Mucosa of descending colon (tissue), 3 donors: ENCODE measurements around the gene MRPS11. TPM values are rescaled to one million over a fixed set of nuclear protein-coding genes. Genes with fewer than 3 reads are reported as not detected.
"Not testable (repeated sequence)": the region's sequence is repeated elsewhere in the genome, so short reads cannot be mapped to it uniquely, and the experiment has no call there.

Experiments used
- ATAC-seq: fragments of 200-7000 bp; cut with Tn5 transposase; one replicate; pipeline ENCODE4 v1.9.1; 2020; ENCODE audit warnings: mild to moderate bottlenecking, moderate library complexity
- DNase-seq, 3 donors: peaks; one replicate each; pipeline ENCODE4 v3.0.0-alpha.2; 2020
- H3K36me3 ChIP-seq: fragments of 200-600 bp; one replicate; pipeline ENCODE4 v1.8.0; 2021; ENCODE audit warnings: low read depth, mild to moderate bottlenecking
- H3K4me1 ChIP-seq: fragments of 200-600 bp; one replicate; pipeline ENCODE4 v1.8.0; 2021; ENCODE audit warnings: low read depth, mild to moderate bottlenecking
- H3K4me3 ChIP-seq: fragments of 200-600 bp; one replicate; pipeline ENCODE4 v1.8.0; 2021; ENCODE audit warnings: mild to moderate bottlenecking
- H3K9me3 ChIP-seq: fragments of 200-600 bp; one replicate; pipeline ENCODE4 v1.8.0; 2021; ENCODE audit warnings: mild to moderate bottlenecking
- intact Hi-C, 2 donors: fragments of 100-400 bp; cut with DNase I in 1 of 2; cut with micrococcal nuclease in 1 of 2; formaldehyde crosslinking; loops; one replicate each; pipeline versions ENCODE4 v1.11.0 to v1.11.1; 2022; cut with DNase I, micrococcal nuclease
- total RNA-seq, 3 donors: library from RNA; stranded (reverse); fragmentation: NEBNext Ultra II Directional in 2 of 3; extraction: Animal tissue kit (Norgen Biotek cat#: 25700) in 2 of 3; gene quantifications; one replicate each; pipeline versions ENCODE4 v1.2.1 to v1.2.4, GENCODE V29; 2021 to 2023
- TF ChIP-seq, protein P1 (sequence below): fragments of 200-600 bp; IDR thresholded peaks from one replicate; pipeline ENCODE4 v1.8.0; 2022; ENCODE audit warnings: antibody characterized with exemption, mild to moderate bottlenecking
- donor health status: DM: no; HTN: no; CAD: no; lungs with moderate emphysema.
- donor health status: DM: no; HTN: no; CAD: no.
- donor health status: DM: no; HTN: yes; CAD: no.

The MRPS11 gene
- total RNA-seq, 3 donors from 2014 or later, result 44.7 to 54.6 (median 52.6) TPM

DNA sequence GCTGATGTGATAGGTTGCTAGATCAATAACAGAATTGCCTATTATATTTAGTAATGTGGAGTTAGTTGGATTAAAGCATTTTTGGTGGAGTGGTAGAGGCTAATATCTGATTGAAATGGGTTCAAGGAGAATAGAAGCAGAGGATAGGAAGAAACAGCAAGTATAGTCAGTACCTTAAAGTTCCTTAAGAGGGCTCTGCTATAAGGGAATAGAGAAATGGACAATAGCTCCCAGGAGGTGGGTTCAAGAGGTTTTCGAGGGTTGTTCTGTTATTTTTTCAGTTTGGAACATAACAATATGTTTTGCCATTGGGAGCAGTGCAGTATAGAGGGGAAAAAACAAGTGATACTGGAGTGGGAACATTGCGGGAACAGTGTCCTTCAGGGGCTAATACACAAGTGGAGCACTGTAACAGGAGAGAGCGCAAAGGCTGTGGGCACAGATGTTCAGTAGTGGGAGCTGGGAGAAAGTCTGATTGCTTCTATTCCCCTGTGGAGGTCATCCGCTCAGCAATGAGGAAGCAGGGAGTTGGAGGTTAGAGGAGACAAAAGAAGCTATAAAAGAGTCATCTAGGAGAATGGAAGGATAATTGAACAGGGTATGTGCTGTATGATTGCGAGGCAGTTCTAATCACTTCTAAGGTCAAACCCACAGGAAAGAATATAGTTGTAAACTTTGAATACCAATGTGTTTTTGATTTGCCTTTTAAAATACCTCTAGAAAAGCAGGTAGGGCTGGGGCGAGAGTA, 3.3 kb downstream of the MRPS11 start:
- peak; percentile 45 for ATAC-seq

DNA sequence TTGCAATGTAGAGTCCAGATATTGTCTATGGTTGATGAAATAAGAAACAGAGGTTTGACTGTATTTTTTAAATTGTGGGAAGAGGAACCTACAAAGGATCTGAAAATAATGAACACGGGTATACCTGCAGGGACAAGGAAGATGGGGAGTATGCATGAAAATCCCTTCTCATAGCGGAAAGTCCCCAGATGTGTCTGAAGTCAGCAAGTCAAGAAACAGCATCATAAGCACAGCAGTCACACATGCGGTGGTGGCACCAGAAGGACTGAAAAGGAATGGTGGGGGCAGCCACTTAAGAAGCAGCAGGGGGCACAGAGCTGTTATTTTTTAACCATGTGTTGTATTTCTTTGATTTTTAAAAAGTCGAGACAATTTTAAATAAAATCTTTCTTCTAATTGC, 4.7 kb downstream of the MRPS11 start:
- intact Hi-C loops, result loop anchor here in 1 of 2 donors (10.0 kb wide), 1 partner anchor 143 kb away; no protein-coding TSS in a partner anchor
- H3K36me3 ChIP-seq, result no peaks in the 10 kb centered on the region
- TF ChIP-seq, protein P1, sequence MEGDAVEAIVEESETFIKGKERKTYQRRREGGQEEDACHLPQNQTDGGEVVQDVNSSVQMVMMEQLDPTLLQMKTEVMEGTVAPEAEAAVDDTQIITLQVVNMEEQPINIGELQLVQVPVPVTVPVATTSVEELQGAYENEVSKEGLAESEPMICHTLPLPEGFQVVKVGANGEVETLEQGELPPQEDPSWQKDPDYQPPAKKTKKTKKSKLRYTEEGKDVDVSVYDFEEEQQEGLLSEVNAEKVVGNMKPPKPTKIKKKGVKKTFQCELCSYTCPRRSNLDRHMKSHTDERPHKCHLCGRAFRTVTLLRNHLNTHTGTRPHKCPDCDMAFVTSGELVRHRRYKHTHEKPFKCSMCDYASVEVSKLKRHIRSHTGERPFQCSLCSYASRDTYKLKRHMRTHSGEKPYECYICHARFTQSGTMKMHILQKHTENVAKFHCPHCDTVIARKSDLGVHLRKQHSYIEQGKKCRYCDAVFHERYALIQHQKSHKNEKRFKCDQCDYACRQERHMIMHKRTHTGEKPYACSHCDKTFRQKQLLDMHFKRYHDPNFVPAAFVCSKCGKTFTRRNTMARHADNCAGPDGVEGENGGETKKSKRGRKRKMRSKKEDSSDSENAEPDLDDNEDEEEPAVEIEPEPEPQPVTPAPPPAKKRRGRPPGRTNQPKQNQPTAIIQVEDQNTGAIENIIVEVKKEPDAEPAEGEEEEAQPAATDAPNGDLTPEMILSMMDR, result no peak
- no peaks in the 10 kb centered on the region for H3K9me3 ChIP-seq
- DNase-seq (no peak), ATAC-seq (no peak)
- no peak overlapping the region for H3K4me3 ChIP-seq
- peaks cover 5% of the 10 kb centered on the region for H3K4me1 ChIP-seq

More for the DNA sequence above, 3.3 kb downstream of the MRPS11 start:
- no peak for DNase-seq
- H3K4me3 ChIP-seq, result no peak overlapping the region
- intact Hi-C loops, result loop anchor here in 1 of 2 donors (10.0 kb wide), 1 partner anchor 144 kb away; no protein-coding TSS in a partner anchor
- H3K9me3 ChIP-seq, result no peaks in the 10 kb centered on the region
- peaks cover 13% of the 10 kb centered on the region for H3K4me1 ChIP-seq
- no peaks in the 10 kb centered on the region for H3K36me3 ChIP-seq
- TF ChIP-seq, protein P1, result no peak

DNA sequence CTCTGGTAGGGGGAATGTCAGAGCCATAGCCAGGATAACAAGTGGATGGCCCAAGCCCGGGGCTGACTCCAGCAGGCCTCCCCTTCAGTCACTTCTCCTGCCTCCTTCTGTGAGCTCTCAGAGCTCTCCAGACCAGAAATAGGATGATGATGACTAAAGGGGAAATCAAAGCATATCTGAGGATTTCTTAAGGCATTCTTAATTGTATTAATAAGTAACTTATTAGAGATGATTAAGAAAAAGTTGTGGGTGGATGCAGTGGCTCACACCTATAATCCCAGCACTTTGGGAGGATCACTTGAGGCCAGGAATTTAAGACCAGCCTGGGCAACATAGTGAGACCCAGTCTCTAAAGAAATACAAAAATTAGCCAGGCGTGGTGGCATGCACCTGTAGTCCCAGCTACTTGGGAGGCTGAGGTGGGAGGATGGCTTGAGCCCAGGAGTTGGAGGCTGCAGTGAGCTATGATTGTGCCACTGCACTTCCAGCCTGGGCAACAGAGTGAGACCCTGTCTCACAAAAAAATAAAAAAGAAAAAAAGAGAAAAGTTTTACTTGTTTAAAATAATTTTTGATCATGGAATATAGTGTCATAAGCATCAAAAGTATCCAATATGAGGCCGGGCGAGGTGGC, 6.3 kb downstream of the MRPS11 start:
- not testable (repeated sequence) for H3K4me3 ChIP-seq, H3K9me3 ChIP-seq, ATAC-seq, H3K4me1 ChIP-seq, H3K36me3 ChIP-seq, DNase-seq
- intact Hi-C loops, result loop anchor here in 1 of 2 donors (10.0 kb wide), 1 partner anchor 141 kb away; no protein-coding TSS in a partner anchor

DNA sequence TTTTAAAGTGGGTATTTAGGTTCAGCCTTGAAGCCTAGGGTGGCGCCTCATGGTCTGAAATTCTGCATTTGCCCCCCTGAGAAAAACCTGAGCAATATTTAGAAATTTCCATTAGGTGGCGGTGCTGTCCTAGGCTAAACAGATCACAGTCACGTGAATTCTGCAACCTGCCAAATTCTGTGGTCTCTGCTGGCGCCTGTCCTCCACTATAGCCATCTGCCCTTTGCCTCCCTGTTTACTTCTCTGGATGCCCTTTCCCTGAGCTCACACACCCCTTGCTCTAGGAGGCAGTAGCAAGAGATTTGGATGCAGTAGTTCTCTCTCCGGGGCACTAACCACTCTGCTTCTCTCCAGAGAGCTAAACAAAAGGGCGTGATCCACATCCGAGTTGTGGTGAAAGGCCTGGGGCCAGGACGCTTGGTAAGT, 9.1 kb downstream of the MRPS11 start:
- H3K9me3 ChIP-seq, result no peaks in the 10 kb centered on the region
- DNase-seq, result peak in 1 of 3 donors; percentile 28
- ATAC-seq, result peak; percentile 66
- no peak overlapping the region for H3K4me3 ChIP-seq
- intact Hi-C loops, result loop anchor here in 1 of 2 donors (10.0 kb wide), 1 partner anchor 138 kb away; no protein-coding TSS in a partner anchor
- TF ChIP-seq, protein P1, result no peak
- no peaks in the 10 kb centered on the region for H3K36me3 ChIP-seq
- H3K4me1 ChIP-seq, result no peaks in the 10 kb centered on the region

DNA sequence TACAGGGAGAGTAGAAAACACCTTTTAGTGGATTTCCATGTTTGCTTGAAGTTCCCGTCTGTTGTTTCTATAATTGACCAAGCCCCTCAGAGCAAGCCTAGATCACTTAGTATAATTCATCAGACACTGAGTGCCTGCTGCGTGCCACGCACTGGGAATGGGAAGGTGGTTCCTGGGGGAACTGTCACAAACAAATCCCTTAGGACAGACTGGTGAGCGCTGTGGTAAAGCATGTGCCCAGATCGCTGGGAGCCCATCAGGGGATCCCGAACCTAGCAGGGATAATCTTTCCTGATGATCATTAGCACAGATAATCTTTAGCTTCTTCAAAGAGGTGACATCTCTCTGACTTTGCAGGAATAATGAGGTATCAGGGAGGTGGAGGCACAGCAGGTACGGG, 9.6 kb downstream of the MRPS11 start:
- no peaks in the 10 kb centered on the region for H3K4me1 ChIP-seq
- no peak overlapping the region for H3K4me3 ChIP-seq
- no peaks in the 10 kb centered on the region for H3K36me3 ChIP-seq
- intact Hi-C loops, result loop anchor here in 1 of 2 donors (10.0 kb wide), 1 partner anchor 138 kb away; no protein-coding TSS in a partner anchor
- TF ChIP-seq, protein P1, result no peak
- ATAC-seq (no peak), DNase-seq (no peak)
- no peaks in the 10 kb centered on the region for H3K9me3 ChIP-seq

DNA sequence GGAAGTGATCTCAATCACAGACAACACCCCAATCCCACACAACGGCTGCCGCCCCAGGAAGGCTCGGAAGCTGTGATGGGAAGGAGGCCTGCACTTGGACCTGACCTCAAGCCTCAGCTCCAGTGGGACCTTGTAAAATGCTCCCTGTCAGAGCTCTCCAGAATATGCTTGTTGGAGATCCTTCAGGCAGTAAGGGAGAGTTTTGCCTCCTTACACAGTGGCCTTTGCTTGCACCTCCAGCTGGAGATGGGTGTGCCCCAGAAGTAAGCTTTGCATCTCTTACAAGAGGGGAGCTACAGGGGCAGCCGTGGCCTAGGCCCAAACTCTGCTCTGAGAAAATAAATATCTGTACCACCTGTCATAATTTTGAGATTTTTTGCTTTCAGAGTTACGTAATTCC, 10.4 kb downstream of the MRPS11 start:
- H3K4me3 ChIP-seq, result no peak overlapping the region
- no peak for ATAC-seq
- H3K36me3 ChIP-seq, result no peaks in the 10 kb centered on the region
- intact Hi-C loops, result loop anchor here in 1 of 2 donors (10.0 kb wide), 1 partner anchor 137 kb away; no protein-coding TSS in a partner anchor
- TF ChIP-seq, protein P1, result no peak
- no peaks in the 10 kb centered on the region for H3K4me1 ChIP-seq
- no peaks in the 10 kb centered on the region for H3K9me3 ChIP-seq
- no peak for DNase-seq
